ENCODE data around the gene SLC6A3.
"Not testable (repeated sequence)": the region's sequence is repeated elsewhere in the genome, so short reads cannot be mapped to it uniquely, and the experiment has no call there.

Gene SLC6A3

GRCh38 chr5:1439388-1440097 lies 5.7 kb downstream of the SLC6A3 start:
- no peak for DNase-seq

GRCh38 chr5:1438871-1439270 lies 6.4 kb downstream of the SLC6A3 start:
- no peak for DNase-seq

- no peak for DNase-seq
These were observed 7.2 kb downstream of the SLC6A3 start for GRCh38 chr5:1437876-1438559.

GRCh38 chr5:1437226-1437829 lies 7.9 kb downstream of the SLC6A3 start:
- no peak for DNase-seq

- DNase-seq, result no peak
These were observed 8.6 kb downstream of the SLC6A3 start for GRCh38 chr5:1436681-1437080.

GRCh38 chr5:1436036-1436435 lies 9.2 kb downstream of the SLC6A3 start:
- DNase-seq, result no peak

- DNase-seq, result no peak
These were observed 9.9 kb downstream of the SLC6A3 start for GRCh38 chr5:1435369-1435768.

- no peak for DNase-seq
These were observed 12.9 kb downstream of the SLC6A3 start for GRCh38 chr5:1432296-1432695.

- DNase-seq, result no peak
These were observed 13.3 kb downstream of the SLC6A3 start for GRCh38 chr5:1431896-1432295.

- no peak for DNase-seq
These were observed 14.0 kb downstream of the SLC6A3 start for GRCh38 chr5:1431021-1431811.

- no peak for DNase-seq
These were observed 15.0 kb downstream of the SLC6A3 start for GRCh38 chr5:1430121-1430795.

GRCh38 chr5:1429496-1429895 lies 15.7 kb downstream of the SLC6A3 start:
- DNase-seq, result no peak

GRCh38 chr5:1429066-1429465 lies 16.2 kb downstream of the SLC6A3 start:
- no peak for DNase-seq

- no peak for DNase-seq
These were observed 17.1 kb downstream of the SLC6A3 start for GRCh38 chr5:1428107-1428506.

GRCh38 chr5:1424716-1425115 lies 20.5 kb downstream of the SLC6A3 start:
- no peak for DNase-seq

GRCh38 chr5:1423901-1424603 lies 21.2 kb downstream of the SLC6A3 start:
- no peak for DNase-seq

- not testable (repeated sequence) for DNase-seq
These were observed 22.7 kb downstream of the SLC6A3 start for GRCh38 chr5:1422522-1422921.

GRCh38 chr5:1421521-1422341 lies 23.5 kb downstream of the SLC6A3 start:
- no peak for DNase-seq

- DNase-seq, result no peak
These were observed 24.7 kb downstream of the SLC6A3 start for GRCh38 chr5:1420211-1421195.

Measured in stimulated activated CD8-positive, alpha-beta memory T cell treated with anti-CD3 and anti-CD28 coated beads, Interleukin-4, amount 100 ng/mL, for 48 hours (primary cell).